IMR-90 (cell line): ENCODE results near the gene CALD1.

Experiments used
- CEBPB ChIP-seq: IDR thresholded peaks from 2 replicates; pipeline ENCODE4 v1.6.1; 2012; ENCODE audit warnings: low read depth, low read length, improper control_type of control experiment
- CTCF ChIP-seq: conservative IDR thresholded peaks from 2 replicates; pipeline ENCODE4 v1.5.1; 2012; ENCODE audit warnings: mild to moderate bottlenecking, low read depth, low read length, improper control_type of control experiment
- ELK1 ChIP-seq: fragments of 150-350 bp; IDR thresholded peaks from 2 replicates; pipeline ENCODE4 v1.6.1; 2016; ENCODE audit warnings: low read depth, mild to moderate bottlenecking, low read length, moderate library complexity, borderline replicate concordance
- FOS ChIP-seq: fragments of 150-350 bp; IDR thresholded peaks from 2 replicates; pipeline ENCODE4 v1.6.1; 2016; ENCODE audit warnings: low read depth, low read length
- MAFK ChIP-seq: IDR thresholded peaks from 2 replicates; pipeline ENCODE4 v1.6.1; 2012; ENCODE audit warnings: low read depth, low read length, improper control_type of control experiment
- MAZ ChIP-seq: IDR thresholded peaks from 2 replicates; pipeline ENCODE4 v1.6.1; 2012; ENCODE audit warnings: low read depth, mild to moderate bottlenecking, low read length, improper control_type of control experiment, moderate library complexity, borderline replicate concordance
- MXI1 ChIP-seq: IDR thresholded peaks from 2 replicates; pipeline ENCODE4 v1.6.1; 2012; ENCODE audit warnings: low read depth, mild to moderate bottlenecking, low read length, moderate library complexity, borderline replicate concordance
- NFE2L2 ChIP-seq: fragments of 150-350 bp; IDR thresholded peaks from 2 replicates; pipeline ENCODE4 v1.6.1; 2016; ENCODE audit warnings: low read depth, mild to moderate bottlenecking, low read length
- POLR2A ChIP-seq: IDR thresholded peaks from 2 replicates; pipeline ENCODE4 v1.6.1; 2012; ENCODE audit warnings: mild to moderate bottlenecking, low read depth, low read length
- RAD21 ChIP-seq: IDR thresholded peaks from 2 replicates; pipeline ENCODE4 v1.6.1; 2012; ENCODE audit warnings: low read length, improper control_type of control experiment
- RCOR1 ChIP-seq: IDR thresholded peaks from 2 replicates; pipeline ENCODE4 v1.6.1; 2012; ENCODE audit warnings: mild to moderate bottlenecking, low read length, improper control_type of control experiment; ENCODE audit not compliant: insufficient replicate concordance
- RFX5 ChIP-seq: IDR thresholded peaks from 2 replicates; pipeline ENCODE4 v1.8.0; 2012; ENCODE audit warnings: low read depth, mild to moderate bottlenecking, low read length, moderate library complexity
- SMC3 ChIP-seq: fragments of 150-350 bp; IDR thresholded peaks from 2 replicates; pipeline ENCODE4 v1.6.1; 2016; ENCODE audit warnings: low read depth, mild to moderate bottlenecking, antibody characterized with exemption, low read length, moderate library complexity
- USF2 ChIP-seq: fragments of 150-350 bp; IDR thresholded peaks from 2 replicates; pipeline ENCODE4 v1.6.1; 2017; ENCODE audit warnings: mild to moderate bottlenecking, antibody characterized with exemption, low read length, low read depth

GRCh38 chr7:134761266-134761665 is 18.2 kb upstream of the CALD1 start:
- TF ChIP-seq CEBPB (no peak), NFE2L2 (no peak), CTCF (no peak), USF2 (no peak), MXI1 (no peak), RAD21 (no peak), RCOR1 (no peak), POLR2A (no peak), ELK1 (no peak), FOS (no peak), MAZ (no peak), SMC3 (no peak), RFX5 (no peak), MAFK (no peak)
